HEK293 (cell line): ENCODE measurements around the gene WNT7B.

Source experiments
- CTCF ChIA-PET: fragments of 350-600 bp; formaldehyde crosslinking; extraction: SDS; loops from one replicate; lab custom pipeline; 2021; ENCODE audit warnings: antibody characterized with exemption; lab: Yijun Ruan, JAX
- POLR2A ChIA-PET: fragments of 300-600 bp; formaldehyde crosslinking; extraction: SDS; loops from one replicate; lab custom pipeline; 2020; ENCODE audit warnings: antibody characterized with exemption, inconsistent platforms; lab: Yijun Ruan, JAX
- H3K27ac ChIP-seq: fragments of 200-500 bp; sonication (Bioruptor generic); 2 replicates; pipeline ENCODE4 v1.5.1; 2014; ENCODE audit warnings: low read depth, low read length, control low read depth, inconsistent platforms; ENCODE audit errors: extremely low read depth
- H3K36me3 ChIP-seq, 2 experiments: fragments of 200-500 bp in 1 of 2; sonication (Bioruptor generic) in 1 of 2; 1 replicate in 1 of 2; 2 replicates in 1 of 2; pipeline ENCODE4 v1.5.1; 2014 to 2017; ENCODE audit warnings: inconsistent platforms in 2 of 2, low read length in 2 of 2; ENCODE audit not compliant: control insufficient read depth in 2 of 2, insufficient read depth in 1 of 2
- H3K4me1 ChIP-seq: fragments of 200-500 bp; sonication (Bioruptor generic); 2 replicates; pipeline ENCODE4 v1.5.1; 2014; ENCODE audit warnings: mild to moderate bottlenecking, low read length, inconsistent platforms; ENCODE audit not compliant: control insufficient read depth, insufficient read depth
- H3K4me3 ChIP-seq: 2 replicates; pipeline ENCODE4 v1.5.1; 2011; ENCODE audit warnings: low read depth, mild to moderate bottlenecking, control low read depth, low read length, moderate library complexity
- H3K9me3 ChIP-seq: fragments of 200-500 bp; sonication (Bioruptor generic); 2 replicates; pipeline ENCODE4 v1.5.1; 2014; ENCODE audit warnings: low read depth, low read length, inconsistent platforms; ENCODE audit not compliant: control insufficient read depth, insufficient read depth
- GLIS1 ChIP-seq: fragments of 450-650 bp; formaldehyde crosslinking; IDR thresholded peaks from 2 replicates; pipeline ENCODE4 v1.5.1; 2016; ENCODE audit warnings: missing biosample characterization, missing genetic modification characterization
- GLIS2 ChIP-seq: fragments of 450-650 bp; formaldehyde crosslinking; IDR thresholded peaks from 2 replicates; pipeline ENCODE4 v1.5.1; 2016; ENCODE audit warnings: missing biosample characterization, missing genetic modification characterization
- ZNF146 ChIP-seq: fragments of 450-650 bp; formaldehyde crosslinking; IDR thresholded peaks from 2 replicates; pipeline ENCODE4 v1.5.1; 2016; ENCODE audit warnings: missing biosample characterization, missing genetic modification characterization
- ZNF239 ChIP-seq: fragments of 450-650 bp; formaldehyde crosslinking; IDR thresholded peaks from 2 replicates; pipeline ENCODE4 v1.5.1; 2016; ENCODE audit warnings: missing biosample characterization, missing genetic modification characterization
- ZNF658 ChIP-seq: fragments of 450-650 bp; formaldehyde crosslinking; IDR thresholded peaks from 2 replicates; pipeline ENCODE4; 2016; ENCODE audit warnings: missing biosample characterization, missing genetic modification characterization
- ZNF792 ChIP-seq: fragments of 450-650 bp; formaldehyde crosslinking; IDR thresholded peaks from 2 replicates; pipeline ENCODE4 v1.5.1; 2016; ENCODE audit warnings: missing biosample characterization, missing genetic modification characterization
- TF ChIP-seq, protein P1 (sequence below): fragments of 450-650 bp; formaldehyde crosslinking; IDR thresholded peaks from 2 replicates; pipeline ENCODE4 v1.5.1; 2016; ENCODE audit warnings: missing biosample characterization, missing genetic modification characterization
- TF ChIP-seq, protein P2 (sequence below): fragments of 450-650 bp; formaldehyde crosslinking; IDR thresholded peaks from 2 replicates; pipeline ENCODE4 v1.5.1; 2016; ENCODE audit warnings: missing biosample characterization, missing genetic modification characterization
- TF ChIP-seq, protein P3 (sequence below): fragments of 450-650 bp; formaldehyde crosslinking; IDR thresholded peaks from 2 replicates; pipeline ENCODE4 v1.5.1; 2016; ENCODE audit warnings: missing biosample characterization, missing genetic modification characterization, low read depth
- TF ChIP-seq, protein P4 (sequence below): fragments of 450-650 bp; formaldehyde crosslinking; IDR thresholded peaks from 2 replicates; pipeline ENCODE4 v1.5.0; 2017; ENCODE audit warnings: missing biosample characterization, missing genetic modification characterization, borderline replicate concordance

WNT7B gene

DNA sequence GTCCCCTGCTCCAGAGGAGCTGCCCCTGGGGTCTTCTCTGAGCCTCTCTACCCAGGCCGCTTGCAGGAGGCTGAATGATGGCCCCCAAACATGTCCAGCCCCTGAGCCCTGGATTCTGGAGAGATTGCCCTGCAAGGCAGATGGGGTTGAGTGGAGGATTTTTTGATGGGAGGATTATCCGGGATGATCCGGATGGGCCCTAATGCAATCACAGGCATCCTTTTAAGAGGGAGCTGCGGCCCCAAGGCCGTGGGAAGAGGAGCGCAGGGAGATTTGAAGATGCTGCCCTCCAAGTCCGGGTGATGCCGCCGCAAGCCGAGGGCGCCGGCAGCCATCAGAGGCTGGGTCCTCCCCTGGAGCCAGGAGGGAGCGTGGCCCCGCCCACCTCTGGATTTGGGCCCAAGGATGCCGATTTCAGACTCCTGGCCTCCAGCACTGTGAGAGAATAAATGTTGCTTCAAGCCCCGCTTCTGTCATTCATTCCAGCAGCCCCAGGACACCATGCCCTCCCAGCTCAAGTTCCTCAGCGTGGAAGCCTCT lies 66.0 kb downstream of the WNT7B start:
- CTCF ChIA-PET: no interaction called here
- H3K9me3 ChIP-seq: no peaks in the 10 kb centered on the region
- no peak for TF ChIP-seq ZNF792
- TF ChIP-seq, protein P1, sequence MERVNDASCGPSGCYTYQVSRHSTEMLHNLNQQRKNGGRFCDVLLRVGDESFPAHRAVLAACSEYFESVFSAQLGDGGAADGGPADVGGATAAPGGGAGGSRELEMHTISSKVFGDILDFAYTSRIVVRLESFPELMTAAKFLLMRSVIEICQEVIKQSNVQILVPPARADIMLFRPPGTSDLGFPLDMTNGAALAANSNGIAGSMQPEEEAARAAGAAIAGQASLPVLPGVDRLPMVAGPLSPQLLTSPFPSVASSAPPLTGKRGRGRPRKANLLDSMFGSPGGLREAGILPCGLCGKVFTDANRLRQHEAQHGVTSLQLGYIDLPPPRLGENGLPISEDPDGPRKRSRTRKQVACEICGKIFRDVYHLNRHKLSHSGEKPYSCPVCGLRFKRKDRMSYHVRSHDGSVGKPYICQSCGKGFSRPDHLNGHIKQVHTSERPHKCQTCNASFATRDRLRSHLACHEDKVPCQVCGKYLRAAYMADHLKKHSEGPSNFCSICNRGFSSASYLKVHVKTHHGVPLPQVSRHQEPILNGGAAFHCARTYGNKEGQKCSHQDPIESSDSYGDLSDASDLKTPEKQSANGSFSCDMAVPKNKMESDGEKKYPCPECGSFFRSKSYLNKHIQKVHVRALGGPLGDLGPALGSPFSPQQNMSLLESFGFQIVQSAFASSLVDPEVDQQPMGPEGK: no peak
- TF ChIP-seq, protein P2, sequence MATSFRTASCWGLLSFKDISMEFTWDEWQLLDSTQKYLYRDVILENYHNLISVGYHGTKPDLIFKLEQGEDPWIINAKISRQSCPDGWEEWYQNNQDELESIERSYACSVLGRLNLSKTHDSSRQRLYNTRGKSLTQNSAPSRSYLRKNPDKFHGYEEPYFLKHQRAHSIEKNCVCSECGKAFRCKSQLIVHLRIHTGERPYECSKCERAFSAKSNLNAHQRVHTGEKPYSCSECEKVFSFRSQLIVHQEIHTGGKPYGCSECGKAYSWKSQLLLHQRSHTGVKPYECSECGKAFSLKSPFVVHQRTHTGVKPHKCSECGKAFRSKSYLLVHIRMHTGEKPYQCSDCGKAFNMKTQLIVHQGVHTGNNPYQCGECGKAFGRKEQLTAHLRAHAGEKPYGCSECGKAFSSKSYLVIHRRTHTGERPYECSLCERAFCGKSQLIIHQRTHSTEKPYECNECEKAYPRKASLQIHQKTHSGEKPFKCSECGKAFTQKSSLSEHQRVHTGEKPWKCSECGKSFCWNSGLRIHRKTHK (tag by site-specific recombination): no peak
- no peak overlapping the region for H3K27ac ChIP-seq
- no peaks in the 10 kb centered on the region for H3K36me3 ChIP-seq
- no peak overlapping the region for H3K4me3 ChIP-seq
- H3K4me1 ChIP-seq: no peaks in the 10 kb centered on the region
- POLR2A ChIA-PET: interaction anchor here (0.5 kb wide), 1 partner anchor 650 kb away, joined by 3 read pairs; no protein-coding TSS in a partner anchor

DNA sequence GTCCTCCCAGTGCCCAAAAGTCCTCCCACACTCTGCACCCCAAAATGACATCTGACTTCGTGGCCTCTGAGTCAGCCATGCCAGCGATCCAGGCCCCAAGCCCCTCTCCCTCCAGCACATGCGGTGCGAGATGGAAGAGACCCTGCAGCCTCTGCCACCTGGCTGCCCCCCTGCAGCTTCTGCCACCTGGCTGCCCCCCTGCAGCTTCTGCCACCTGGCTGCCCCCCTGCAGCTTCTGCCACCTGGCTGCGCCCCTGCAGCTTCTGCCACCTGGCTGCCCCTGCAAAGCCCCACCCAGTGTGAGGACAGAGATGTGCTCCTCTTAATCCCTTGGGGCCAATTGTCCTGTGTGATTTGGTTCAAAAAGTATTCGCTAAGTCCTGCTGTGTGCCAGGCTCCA lies 68.0 kb downstream of the WNT7B start:
- CTCF ChIA-PET: interaction anchor here (0.6 kb wide), 2 partner anchors 11 to 264 kb away, joined by 3 read pairs; no protein-coding TSS in a partner anchor
- H3K27ac ChIP-seq: no peak overlapping the region

DNA sequence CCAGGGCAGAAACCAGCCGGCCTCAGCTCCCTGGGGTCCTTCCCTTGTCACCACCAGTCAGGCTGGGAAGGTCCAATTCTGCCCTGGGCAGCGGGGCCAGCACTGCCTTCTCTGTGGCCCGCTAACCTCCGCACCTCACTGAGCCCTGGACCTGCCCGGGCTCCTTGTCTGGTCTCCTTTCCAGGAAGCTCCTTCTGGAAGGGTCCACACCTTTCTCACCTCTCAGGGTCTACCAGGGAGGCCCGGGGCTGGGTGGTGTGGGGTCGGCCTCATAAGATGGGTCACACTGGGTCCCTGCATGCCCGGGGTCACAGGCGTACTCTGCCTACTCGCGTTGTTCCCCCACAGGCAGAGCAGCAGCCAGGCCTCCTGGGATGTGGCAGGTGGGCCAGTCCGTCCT lies 69.0 kb downstream of the WNT7B start:
- H3K4me3 ChIP-seq: no peak overlapping the region
- H3K4me1 ChIP-seq: peaks cover 8% of the 10 kb centered on the region
- CTCF ChIA-PET: interaction anchor here (1.0 kb wide), 1 partner anchor 262 kb away, joined by 3 read pairs; no protein-coding TSS in a partner anchor
- H3K36me3 ChIP-seq: no peaks in the 10 kb centered on the region
- TF ChIP-seq ZNF658 (tag by site-specific recombination): no peak
- no peak for TF ChIP-seq ZNF146
- TF ChIP-seq ZNF239 (tag by site-specific recombination): no peak
- peak; percentile 30; the same call in 1 of the 2 replicates for TF ChIP-seq GLIS2 (tag by site-specific recombination)
- TF ChIP-seq, all 188 proteins: peak for 1
- no peaks in the 10 kb centered on the region for H3K9me3 ChIP-seq
- POLR2A ChIA-PET: no interaction called here
- no peak overlapping the region for H3K27ac ChIP-seq

More for the DNA sequence above, 68.0 kb downstream of the WNT7B start:
- Histone ChIP-seq H3K4me1 (peaks cover 3% of the 10 kb centered on the region; the same call in 1 of the 2 replicates), H3K9me3 (no peaks in the 10 kb centered on the region), H3K36me3 (no peaks in the 10 kb centered on the region), H3K4me3 (no peak overlapping the region)
- POLR2A ChIA-PET: no interaction called here
- peak; percentile 27; the same call in 1 of the 2 replicates for TF ChIP-seq GLIS1 (tag by site-specific recombination)
- TF ChIP-seq, protein P3, sequence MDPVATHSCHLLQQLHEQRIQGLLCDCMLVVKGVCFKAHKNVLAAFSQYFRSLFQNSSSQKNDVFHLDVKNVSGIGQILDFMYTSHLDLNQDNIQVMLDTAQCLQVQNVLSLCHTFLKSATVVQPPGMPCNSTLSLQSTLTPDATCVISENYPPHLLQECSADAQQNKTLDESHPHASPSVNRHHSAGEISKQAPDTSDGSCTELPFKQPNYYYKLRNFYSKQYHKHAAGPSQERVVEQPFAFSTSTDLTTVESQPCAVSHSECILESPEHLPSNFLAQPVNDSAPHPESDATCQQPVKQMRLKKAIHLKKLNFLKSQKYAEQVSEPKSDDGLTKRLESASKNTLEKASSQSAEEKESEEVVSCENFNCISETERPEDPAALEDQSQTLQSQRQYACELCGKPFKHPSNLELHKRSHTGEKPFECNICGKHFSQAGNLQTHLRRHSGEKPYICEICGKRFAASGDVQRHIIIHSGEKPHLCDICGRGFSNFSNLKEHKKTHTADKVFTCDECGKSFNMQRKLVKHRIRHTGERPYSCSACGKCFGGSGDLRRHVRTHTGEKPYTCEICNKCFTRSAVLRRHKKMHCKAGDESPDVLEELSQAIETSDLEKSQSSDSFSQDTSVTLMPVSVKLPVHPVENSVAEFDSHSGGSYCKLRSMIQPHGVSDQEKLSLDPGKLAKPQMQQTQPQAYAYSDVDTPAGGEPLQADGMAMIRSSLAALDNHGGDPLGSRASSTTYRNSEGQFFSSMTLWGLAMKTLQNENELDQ (tag by site-specific recombination): no peak
- 0 out of 2 replicates have a peak, but pooled peaks have one; percentile 17 for TF ChIP-seq GLIS2 (tag by site-specific recombination)
- TF ChIP-seq, protein P4, sequence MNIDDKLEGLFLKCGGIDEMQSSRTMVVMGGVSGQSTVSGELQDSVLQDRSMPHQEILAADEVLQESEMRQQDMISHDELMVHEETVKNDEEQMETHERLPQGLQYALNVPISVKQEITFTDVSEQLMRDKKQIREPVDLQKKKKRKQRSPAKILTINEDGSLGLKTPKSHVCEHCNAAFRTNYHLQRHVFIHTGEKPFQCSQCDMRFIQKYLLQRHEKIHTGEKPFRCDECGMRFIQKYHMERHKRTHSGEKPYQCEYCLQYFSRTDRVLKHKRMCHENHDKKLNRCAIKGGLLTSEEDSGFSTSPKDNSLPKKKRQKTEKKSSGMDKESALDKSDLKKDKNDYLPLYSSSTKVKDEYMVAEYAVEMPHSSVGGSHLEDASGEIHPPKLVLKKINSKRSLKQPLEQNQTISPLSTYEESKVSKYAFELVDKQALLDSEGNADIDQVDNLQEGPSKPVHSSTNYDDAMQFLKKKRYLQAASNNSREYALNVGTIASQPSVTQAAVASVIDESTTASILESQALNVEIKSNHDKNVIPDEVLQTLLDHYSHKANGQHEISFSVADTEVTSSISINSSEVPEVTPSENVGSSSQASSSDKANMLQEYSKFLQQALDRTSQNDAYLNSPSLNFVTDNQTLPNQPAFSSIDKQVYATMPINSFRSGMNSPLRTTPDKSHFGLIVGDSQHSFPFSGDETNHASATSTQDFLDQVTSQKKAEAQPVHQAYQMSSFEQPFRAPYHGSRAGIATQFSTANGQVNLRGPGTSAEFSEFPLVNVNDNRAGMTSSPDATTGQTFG (tag by site-specific recombination): no peak
